ENCODE measurements around the gene CYP20A1.

DNA sequence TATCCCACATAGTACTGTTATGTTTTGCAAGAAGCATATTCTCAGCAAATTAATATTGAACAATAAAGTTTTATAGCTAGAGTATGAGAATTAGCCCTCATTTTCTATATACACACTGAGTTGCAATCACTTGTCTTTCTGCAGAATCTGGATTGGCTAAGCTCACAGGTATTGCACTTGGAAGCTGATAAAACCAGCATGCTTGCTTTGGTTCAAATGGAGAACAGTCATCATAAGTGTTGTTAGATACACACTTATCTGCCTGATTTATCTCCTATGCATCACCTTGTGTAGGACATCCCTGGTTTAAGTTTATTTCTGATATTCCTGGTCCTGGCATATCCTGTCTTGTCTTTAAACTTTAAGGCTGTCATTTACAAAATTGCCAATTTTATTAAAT is 38.0 kb upstream of the CYP20A1 start:
- TF ChIP-seq POLR2A (IDR thresholded peaks at IDR 0.05; ENCODE audit: low read length) (no peak), GATA1 (IDR thresholded peaks at IDR 0.05; ENCODE audit: low read depth, low read length) (no peak)

Data from erythroblast (primary cell).